SK-N-MC (cell line): Measurements from ENCODE around the gene ARHGAP24.

ENCODE experiments used
- EZH2 ChIP-seq: fragments of 200-600 bp; sonication (generic); IDR thresholded peaks from one replicate; pipeline ENCODE4 v1.6.1; 2017; ENCODE audit warnings: antibody characterized with exemption
- FOXP2 ChIP-seq: optimal IDR thresholded peaks from 2 replicates; pipeline ENCODE3; 2011; ENCODE audit warnings: mild to moderate bottlenecking, moderate library complexity; ENCODE audit not compliant: insufficient read depth; ENCODE audit errors: extremely low read length, control extremely low read depth
- POLR2AphosphoS5 ChIP-seq: IDR thresholded peaks from 2 replicates; pipeline ENCODE4 v1.6.1; 2012; ENCODE audit warnings: mild to moderate bottlenecking, low read depth, low read length, borderline replicate concordance

DNA sequence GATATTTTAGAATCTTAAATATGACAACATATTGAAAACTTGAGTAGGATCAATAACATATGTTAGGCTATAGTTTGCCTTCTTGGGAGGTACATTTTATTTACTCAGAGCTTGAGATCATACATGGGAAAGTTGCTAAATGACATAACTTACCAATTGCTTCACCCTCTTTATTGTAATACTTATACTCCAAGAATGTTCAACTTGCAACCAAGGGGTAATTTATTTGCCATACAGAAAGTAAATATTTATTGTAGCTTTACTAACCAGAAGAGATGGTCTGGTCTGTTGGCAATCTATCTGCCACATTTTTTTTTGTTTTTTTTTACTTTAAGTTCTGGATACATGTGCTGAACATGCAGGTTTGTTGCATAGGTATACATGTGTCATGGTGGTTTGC is 426.6 kb downstream of the ARHGAP24 start:
- TF ChIP-seq POLR2AphosphoS5, result no peak
- TF ChIP-seq EZH2, result no peak
- no peak for TF ChIP-seq FOXP2
